GM12865 (cell line): ENCODE results near the gene RC3H1.

Source experiments
- DNase-seq: peaks from one replicate; pipeline ENCODE4 v3.0.0; 2010; ENCODE audit warnings: low read depth
- H3K4me3 ChIP-seq: 2 replicates; pipeline ENCODE4 v1.5.1; 2011; ENCODE audit warnings: mild to moderate bottlenecking, low read depth, low read length, control low read depth
- TF ChIP-seq, protein P1 (sequence below): IDR thresholded peaks from 2 replicates; pipeline ENCODE4 v1.5.1; 2011; ENCODE audit warnings: low read length, control low read depth, low read depth, inconsistent platforms; ENCODE audit not compliant: insufficient read depth; ENCODE audit errors: missing control alignments

RC3H1 gene

DNA sequence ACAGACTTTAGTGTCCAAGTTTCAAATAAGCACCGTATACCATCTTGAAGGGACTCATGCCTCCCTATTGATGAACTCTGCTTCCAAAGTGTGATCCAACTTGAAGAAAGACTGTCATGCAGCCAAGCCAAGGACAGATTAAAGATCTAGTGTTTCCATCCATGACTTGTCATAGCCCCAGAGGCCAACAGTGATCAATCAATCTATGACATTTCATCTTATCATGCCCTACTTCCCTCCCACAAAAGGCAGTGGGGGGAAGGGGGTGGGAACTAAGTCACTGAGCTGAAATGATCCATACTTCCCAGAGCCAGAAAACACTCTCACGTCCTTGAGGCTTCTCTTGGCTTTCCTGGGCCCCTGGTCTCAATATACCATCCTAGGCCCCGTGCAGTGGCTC lies 109.0 kb downstream of the RC3H1 start:
- DNase-seq = no peak
- TF ChIP-seq, protein P1, sequence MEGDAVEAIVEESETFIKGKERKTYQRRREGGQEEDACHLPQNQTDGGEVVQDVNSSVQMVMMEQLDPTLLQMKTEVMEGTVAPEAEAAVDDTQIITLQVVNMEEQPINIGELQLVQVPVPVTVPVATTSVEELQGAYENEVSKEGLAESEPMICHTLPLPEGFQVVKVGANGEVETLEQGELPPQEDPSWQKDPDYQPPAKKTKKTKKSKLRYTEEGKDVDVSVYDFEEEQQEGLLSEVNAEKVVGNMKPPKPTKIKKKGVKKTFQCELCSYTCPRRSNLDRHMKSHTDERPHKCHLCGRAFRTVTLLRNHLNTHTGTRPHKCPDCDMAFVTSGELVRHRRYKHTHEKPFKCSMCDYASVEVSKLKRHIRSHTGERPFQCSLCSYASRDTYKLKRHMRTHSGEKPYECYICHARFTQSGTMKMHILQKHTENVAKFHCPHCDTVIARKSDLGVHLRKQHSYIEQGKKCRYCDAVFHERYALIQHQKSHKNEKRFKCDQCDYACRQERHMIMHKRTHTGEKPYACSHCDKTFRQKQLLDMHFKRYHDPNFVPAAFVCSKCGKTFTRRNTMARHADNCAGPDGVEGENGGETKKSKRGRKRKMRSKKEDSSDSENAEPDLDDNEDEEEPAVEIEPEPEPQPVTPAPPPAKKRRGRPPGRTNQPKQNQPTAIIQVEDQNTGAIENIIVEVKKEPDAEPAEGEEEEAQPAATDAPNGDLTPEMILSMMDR = no peak
- no peak overlapping the region for H3K4me3 ChIP-seq

GRCh38 chr1:173903827-173904531 lies 118.2 kb downstream of the RC3H1 start:
- DNase-seq = no peak
- no peak overlapping the region for H3K4me3 ChIP-seq
- TF ChIP-seq, protein P1 = no peak

DNA sequence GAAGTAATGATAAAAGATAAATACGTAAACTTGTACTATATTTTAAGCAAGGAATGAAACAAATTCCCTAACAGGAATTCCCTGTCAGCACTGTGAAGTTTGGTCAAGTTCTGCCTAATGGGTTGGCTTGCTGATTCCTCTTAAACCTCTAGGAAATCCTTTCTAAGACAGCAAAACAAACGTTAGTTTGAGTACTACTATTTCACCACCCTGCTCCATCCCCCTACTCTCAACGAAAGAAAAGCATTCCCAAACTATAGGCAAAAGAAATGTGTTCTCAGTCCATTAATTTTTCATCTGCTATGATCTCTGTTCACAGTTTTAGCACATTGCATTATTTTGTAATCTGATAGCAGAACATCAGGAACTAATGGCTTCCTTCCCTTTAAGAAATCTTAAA lies 121.2 kb downstream of the RC3H1 start:
- H3K4me3 ChIP-seq = no peak overlapping the region
- no peak for DNase-seq
- TF ChIP-seq, protein P1 = no peak

DNA sequence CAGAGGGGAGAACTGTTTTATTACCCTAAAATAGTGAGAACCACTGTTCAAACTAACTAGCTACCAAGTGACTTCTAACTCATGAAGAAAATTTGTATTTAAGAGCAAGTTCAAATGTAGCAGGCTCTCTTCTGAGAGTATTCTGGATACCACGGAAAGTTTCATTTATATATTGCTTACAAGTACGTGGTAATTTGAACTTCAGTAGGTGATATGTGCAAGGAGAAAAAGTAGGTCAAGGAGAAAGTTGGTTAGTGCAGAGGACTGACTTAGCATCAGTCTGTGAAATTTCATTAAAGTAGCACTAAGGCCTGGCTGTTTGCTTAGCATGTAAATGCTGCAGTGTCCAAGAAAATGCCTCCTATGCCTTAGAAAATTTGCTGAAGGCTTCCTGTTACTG lies 121.7 kb downstream of the RC3H1 start:
- TF ChIP-seq, protein P1 = no peak
- peak; percentile 42 for DNase-seq
- no peak overlapping the region for H3K4me3 ChIP-seq

DNA sequence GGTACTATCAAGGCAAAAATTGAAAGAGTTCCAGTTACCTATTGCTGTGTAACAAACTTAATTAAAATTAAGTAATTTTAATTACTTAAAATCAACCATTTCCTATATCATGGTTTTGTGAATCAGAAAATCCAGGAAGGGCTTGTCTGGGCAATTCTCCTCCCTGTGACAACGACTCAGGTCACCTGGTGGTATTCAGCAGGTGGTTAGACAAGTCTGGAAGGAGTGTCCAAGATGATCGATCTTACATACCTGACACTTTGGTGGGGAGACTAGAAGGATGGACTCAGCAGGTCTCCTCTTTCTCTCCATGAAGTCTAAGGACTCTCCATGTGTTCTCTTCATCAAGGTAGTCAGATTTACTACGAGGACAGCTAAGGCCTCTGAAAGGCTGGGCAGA lies 128.0 kb downstream of the RC3H1 start:
- TF ChIP-seq, protein P1 = no peak
- H3K4me3 ChIP-seq = no peak overlapping the region
- no peak for DNase-seq

GRCh38 chr1:173893611-173894010 lies 128.5 kb downstream of the RC3H1 start:
- TF ChIP-seq, protein P1 = no peak
- H3K4me3 ChIP-seq = no peak overlapping the region

GRCh38 chr1:173889885-173890284 lies 132.3 kb downstream of the RC3H1 start:
- TF ChIP-seq, protein P1 = no peak
- DNase-seq = no peak
- no peak overlapping the region for H3K4me3 ChIP-seq

More at GRCh38 chr1:173893611-173894010, 128.5 kb downstream of the RC3H1 start:
- no peak for DNase-seq
